SK-N-SH treated with all-trans-retinoic acid at 6 μM for 48 hours (cell line): Measurements from ENCODE around the gene IRF1.

Experiments used
- CREB5 ChIP-seq: fragments of 250-450 bp; sonication (Bioruptor Pico); IDR thresholded peaks from 2 replicates; pipeline ENCODE4 v1.5.1; 2020; ENCODE audit warnings: low read depth, mild to moderate bottlenecking, moderate library complexity
- ESRRG ChIP-seq: fragments of 250-450 bp; sonication (Bioruptor Pico); IDR thresholded peaks from 2 replicates; pipeline ENCODE4 v1.6.1; 2021; ENCODE audit warnings: mild to moderate bottlenecking
- OSR1 ChIP-seq: fragments of 250-450 bp; sonication (Bioruptor Pico); IDR thresholded peaks from 2 replicates; pipeline ENCODE4 v1.8.0; 2022; ENCODE audit warnings: moderate library complexity, mild to moderate bottlenecking, inconsistent platforms
- PATZ1 ChIP-seq: fragments of 250-450 bp; sonication (Bioruptor Pico); IDR thresholded peaks from 2 replicates; pipeline ENCODE4 v1.8.0; 2020; ENCODE audit warnings: mild to moderate bottlenecking, moderate library complexity, borderline replicate concordance
- TCF4 ChIP-seq: fragments of 250-450 bp; sonication (Bioruptor Pico); IDR thresholded peaks from 2 replicates; pipeline ENCODE4 v1.8.0; 2021; ENCODE audit warnings: mild to moderate bottlenecking, moderate library complexity, borderline replicate concordance
- TOX ChIP-seq: fragments of 250-450 bp; sonication (Bioruptor Pico); IDR thresholded peaks from 2 replicates; pipeline ENCODE4 v1.8.0; 2021; ENCODE audit warnings: mild to moderate bottlenecking, moderate library complexity, borderline replicate concordance
- ZFP3 ChIP-seq: fragments of 250-450 bp; sonication (Bioruptor Pico); IDR thresholded peaks from 2 replicates; pipeline ENCODE4 v1.5.0; 2020; ENCODE audit warnings: mild to moderate bottlenecking, moderate library complexity
- ZFP30 ChIP-seq: fragments of 450-650 bp; formaldehyde crosslinking; IDR thresholded peaks from 2 replicates; pipeline ENCODE4 v1.5.0; 2022; ENCODE audit warnings: mild to moderate bottlenecking, moderate library complexity
- ZNF70 ChIP-seq: fragments of 450-650 bp; formaldehyde crosslinking; IDR thresholded peaks from 2 replicates; pipeline ENCODE4 v1.5.0; 2020; ENCODE audit warnings: mild to moderate bottlenecking, moderate library complexity
- ZNF8 ChIP-seq: fragments of 450-650 bp; formaldehyde crosslinking; IDR thresholded peaks from 2 replicates; pipeline ENCODE4 v1.5.0; 2020; ENCODE audit warnings: mild to moderate bottlenecking, moderate library complexity

GRCh38 chr5:132462333-132462732 is 28.2 kb downstream of the IRF1 start:
- no peak for TF ChIP-seq ESRRG
- TF ChIP-seq TCF4 (CRISPR knock-in tag): no peak
- TF ChIP-seq ZNF8 (CRISPR knock-in tag): no peak
- no peak for TF ChIP-seq PATZ1 (CRISPR knock-in tag)
- no peak for TF ChIP-seq ZFP30
- no peak for TF ChIP-seq OSR1 (CRISPR knock-in tag)
- TF ChIP-seq ZNF70 (CRISPR knock-in tag): no peak
- no peak for TF ChIP-seq ZFP3
- no peak for TF ChIP-seq CREB5 (CRISPR knock-in tag)
- no peak for TF ChIP-seq TOX (CRISPR knock-in tag)
